Activated CD8-positive, alpha-beta memory T cell treated with anti-CD3 and anti-CD28 coated beads for 24 hours (primary cell): ENCODE measurements around the gene ADGRL4.
"Not testable (repeated sequence)": the region's sequence is repeated elsewhere in the genome, so short reads cannot be mapped to it uniquely, and the experiment has no call there.

Experiments
- DNase-seq: peaks from one replicate; pipeline ENCODE4 v3.0.0-alpha.2; 2020

The ADGRL4 gene

DNA sequence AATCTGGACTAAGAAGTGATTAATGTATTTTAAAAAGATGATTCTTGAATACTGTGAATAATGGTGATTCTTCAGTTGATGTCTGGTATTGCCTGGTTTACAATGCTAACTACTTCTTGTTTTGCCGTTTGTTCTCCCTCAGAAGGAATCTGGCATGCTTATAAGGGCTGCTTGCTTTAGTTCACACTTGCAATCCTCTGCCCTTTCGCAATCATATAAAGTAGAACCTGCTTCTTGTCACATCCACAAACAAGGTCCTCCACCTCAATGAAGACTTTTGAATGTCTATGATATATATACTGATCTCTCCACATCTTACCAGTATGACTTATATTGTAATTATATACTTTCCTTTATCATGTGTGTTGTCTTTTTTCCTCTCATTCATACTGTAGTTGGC, 92.6 kb downstream of the ADGRL4 start:
- DNase-seq = no peak

DNA sequence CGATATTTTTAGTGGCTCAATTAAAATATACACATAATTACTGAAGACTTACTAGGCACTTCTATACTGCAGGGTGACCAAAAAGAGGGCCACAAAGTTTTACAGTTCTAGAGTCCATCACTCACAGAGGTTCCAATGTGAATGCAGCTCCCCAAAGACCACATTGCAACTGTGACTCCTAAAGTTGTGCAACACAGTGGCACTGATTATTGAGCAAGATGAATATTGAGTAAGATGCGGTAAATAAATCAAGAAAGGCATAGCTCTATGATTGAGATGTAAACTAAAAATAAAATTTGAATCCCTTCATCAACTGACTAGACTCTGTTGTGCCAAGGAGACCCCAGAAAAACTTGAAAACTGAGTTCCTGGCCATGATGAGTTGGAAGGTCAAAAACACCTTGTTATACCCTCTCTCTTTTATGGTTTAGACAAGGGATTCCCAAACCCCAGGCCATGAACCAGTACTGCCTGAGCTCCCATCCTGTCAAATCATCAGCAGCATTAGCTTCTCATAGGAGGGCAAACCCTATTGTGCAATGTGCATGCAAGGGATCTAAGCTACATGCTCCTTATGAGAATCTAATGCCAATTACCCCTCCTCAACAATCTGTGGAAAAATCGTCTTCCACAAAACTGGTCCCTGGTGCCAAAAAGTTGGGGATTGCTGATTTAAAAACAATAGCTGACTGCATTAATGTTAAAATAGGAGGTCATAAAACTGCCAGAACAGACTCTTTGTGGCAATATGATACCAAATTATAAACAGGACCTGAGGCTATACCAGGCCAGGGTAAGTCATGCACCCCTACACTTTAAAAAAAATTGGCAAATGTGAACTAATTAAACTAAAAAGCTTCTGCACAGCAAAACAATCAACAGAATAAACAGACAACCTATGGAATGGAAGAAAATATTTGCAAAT, 94.3 kb downstream of the ADGRL4 start:
- DNase-seq = no peak

DNA sequence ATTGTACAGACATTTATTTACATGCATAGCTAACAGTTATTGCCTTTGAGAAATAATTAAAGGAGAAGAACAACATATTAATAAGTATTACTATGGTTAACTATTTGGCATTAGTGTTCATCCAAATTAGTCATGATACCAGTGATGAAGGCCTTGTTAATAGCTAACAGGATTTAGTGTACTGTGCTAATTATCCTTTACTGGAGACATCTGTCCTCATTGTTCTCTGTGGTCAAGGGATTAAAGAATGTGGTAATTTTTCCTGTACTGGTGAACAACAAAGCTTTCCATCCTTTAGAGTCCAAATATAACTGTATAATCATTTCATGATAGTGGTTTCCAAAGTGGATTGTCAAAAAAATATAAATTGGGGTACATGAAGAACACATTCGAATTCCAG, 103.9 kb downstream of the ADGRL4 start:
- DNase-seq = no peak

DNA sequence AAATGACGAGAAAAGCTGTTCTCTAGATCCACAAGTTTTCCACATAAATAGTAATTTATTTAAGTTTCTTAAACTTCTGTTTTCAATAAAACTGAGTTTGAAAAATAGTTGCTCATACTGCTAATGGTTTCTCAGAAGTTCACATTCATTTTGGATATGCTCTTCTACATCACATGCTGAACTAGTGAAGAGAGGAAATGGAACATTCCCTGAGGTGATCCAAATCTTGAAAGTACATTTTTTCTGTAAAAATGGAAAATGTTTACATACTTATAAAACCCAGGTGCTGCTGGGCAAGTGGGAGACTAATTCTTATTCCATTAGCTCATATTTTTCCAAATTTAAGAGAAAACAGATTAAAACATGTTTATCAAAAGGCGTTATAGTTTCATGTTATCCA, 111.7 kb downstream of the ADGRL4 start:
- DNase-seq = no peak

DNA sequence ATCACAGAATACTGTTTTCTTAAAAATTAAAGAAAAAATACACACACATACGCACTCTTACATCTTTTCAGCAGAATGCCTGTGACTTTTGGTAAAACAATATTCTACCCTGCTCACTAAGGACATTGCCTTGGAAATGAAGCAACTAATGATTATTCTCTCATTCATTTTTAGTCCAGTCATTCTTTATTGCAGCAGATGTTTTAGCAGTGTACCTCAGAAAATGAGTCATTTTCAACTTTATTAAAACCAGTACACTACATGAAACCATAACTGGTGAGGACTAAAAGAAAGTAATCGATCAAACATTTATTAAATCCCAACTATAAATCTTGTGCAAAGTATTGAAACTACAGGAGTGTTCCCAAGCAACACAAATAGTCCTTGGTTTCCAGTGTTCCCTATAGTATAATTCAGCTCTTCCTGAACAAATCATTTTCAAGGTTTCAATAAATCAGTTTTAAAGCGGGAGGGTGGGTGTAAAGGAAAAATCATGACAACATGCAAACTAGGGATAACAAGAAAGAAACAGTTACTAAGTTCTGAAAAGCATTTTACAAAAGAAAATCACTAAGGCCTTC, 114.2 kb downstream of the ADGRL4 start:
- DNase-seq = no peak

DNA sequence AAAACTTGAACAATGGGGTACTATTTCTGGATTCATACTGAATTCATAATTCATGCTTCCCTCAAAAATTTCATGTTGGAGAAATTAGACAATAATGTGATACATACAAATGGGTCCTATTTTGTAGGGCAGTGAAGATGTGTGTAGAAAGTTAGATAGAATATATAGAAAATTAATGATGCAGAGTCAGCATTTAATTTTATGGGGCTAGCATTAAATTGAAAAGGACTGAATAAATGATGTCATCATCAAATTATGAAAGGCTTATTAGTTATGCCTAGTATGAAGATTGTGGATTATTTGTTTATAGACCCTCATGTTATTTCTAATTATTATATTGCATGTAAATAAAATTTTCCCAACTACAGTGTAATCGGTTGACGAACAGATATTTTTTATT, 119.1 kb downstream of the ADGRL4 start:
- no peak for DNase-seq

DNA sequence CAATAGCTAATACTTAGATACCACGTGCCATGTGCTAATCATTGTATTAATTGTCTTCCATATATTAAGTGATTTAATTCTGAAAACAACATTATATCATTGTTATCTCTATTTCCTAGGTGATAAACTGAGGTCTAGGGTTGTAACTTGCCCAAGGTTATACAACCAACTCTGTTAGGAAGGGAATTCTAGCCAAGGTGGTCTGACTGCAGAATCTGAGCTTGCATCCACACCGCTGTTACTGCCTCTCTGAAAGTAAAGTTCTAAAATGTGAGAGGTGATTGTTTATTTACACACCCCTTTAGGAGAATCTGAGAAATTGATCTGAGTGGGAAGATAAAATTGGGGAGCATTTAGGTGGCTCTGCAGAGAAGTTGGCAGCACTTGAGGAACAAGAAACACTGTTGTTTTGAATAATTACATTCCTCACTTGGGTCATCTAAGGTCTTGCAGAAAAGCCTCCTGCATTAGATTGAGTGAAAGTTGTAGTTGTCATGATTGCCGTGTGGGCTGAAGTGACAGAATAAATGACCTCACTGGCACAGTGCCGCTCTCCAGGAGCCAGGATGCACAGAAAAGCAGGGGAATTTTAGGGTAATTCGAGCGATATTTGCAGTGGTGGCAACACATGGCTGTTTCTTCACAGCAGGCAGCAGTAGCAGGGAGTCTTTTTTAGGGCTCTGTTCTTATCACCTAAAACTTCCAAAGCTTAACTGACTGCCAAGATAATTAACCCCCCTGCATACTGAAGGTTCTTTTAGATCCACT, 121.7 kb downstream of the ADGRL4 start:
- no peak for DNase-seq

DNA sequence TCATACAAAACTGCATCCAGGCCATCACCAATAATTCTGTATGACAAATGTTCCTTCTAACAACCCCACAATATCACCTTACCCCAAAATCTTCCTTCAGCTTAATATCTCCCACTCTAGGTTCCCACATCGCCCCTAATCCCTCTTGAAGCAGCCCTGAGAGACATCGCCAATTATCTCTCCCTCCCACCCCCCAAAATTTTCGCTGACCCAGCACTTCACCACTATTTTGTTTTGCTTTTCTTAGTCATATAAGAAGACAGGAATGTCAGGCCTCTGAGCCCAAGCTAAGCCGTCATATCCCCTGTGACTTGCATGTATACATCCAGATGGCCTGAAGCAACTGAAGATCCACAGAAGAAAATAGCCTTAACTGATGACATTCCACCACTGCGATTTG, 126.3 kb downstream of the ADGRL4 start:
- no peak for DNase-seq

DNA sequence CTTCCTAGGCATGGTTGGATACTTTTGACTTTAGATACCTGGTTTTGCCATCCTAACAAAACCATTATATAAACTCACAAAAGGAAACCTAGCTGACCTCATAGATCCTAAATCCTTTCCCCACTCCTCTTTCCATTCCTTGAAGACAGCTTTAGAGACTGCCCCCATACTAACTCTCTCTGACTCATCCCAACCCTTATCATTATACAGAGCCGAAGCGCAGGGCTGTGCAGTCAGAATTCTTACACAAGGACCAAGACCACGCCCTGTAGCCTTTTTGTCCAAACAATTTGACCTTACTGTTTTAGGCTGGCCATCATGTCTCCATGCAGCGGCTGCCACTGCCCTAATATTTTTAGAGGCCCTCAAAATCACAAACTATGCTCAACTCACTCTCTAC, 130.5 kb downstream of the ADGRL4 start:
- DNase-seq = not testable (repeated sequence)

DNA sequence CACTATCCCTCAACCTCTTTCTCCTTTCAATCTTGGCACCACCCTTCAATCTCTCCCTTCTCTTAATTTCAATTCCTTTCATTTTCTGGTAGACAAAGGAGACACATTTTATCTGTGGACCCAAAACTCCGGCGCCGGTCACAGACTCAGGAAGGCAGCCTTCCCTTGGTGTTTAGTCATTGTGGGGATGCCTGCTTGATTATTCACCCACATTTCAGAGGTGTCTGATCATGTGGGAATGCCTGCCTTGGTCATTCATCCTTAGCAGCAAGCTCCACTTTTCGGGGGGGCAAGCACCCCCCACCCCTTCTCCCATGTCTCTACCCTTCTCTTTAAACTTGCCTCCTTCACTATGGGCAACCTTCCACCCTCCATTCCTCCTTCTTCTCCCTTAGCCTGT, 133.7 kb downstream of the ADGRL4 start:
- DNase-seq = not testable (repeated sequence)

DNA sequence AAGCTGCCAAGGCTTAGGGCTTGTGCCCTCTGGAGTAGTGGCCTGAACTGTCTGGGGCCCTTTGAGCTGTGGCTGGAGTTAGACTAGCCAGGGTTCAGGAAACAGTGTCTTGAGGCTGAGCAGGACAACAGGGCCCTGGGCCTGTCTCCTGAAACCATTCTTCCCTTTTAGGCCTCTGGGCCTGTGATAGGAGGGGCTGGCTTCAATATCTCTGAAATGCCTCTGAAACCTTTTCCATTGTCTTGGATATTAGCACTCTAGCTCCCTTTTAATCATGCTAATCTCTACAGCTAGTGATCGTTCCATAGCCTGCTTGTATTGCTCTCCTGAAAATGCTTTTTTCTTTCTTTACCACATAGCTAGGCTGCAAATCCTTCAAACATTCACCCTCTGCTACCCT, 135.3 kb downstream of the ADGRL4 start:
- DNase-seq = no peak

DNA sequence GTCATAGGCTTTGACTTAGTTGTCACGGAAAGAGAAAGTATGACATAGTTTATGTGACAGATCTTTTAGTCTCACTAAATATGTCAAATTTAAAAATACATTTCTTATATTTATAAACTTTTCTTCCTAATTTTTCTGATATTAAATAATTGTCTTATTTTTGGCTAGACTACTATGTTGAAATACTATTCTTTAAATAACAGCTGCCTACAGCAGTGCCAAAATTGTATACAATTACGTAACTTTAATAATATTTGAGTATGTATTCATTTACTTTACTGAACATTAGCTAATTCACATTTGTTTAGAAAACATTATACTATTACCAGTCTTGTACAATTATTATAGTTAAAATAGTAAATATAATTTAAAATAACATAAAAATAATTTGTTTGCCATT, 137.4 kb downstream of the ADGRL4 start:
- no peak for DNase-seq

DNA sequence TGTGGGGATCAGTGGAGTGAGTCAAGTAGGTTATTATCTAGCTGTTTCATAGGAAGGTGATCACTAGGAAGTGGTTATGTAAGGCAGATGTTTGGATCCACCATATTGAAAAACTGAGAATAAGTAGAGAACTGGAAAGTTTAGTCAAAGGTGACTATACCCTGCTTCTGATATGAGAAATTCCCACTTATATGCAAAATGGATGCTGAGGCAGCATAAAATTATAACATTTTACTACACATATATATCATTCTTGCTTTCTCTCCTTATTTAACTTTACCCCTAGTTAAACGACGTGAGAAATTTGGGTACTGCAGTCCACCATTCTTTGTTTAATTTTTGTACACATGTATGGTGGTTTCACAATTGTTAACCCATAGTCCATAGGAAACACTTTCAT, 142.4 kb downstream of the ADGRL4 start:
- no peak for DNase-seq

DNA sequence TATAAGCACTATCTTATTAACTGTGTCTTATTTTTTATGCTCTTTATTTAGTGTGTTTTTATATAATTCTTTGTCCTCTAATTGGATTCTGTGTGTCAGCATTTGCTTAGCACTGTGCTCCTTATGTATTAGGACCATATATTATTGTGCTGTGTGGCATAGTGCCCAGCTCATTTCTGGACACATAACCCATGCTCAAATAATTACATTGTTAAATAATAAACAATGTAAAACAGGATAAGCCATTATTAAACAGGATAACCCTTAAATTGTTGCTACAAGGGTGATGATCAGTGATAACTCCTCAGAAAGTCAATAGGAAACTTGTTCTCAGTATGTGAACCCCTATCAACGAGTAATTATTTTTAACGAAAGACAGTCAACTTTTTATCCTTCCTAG, 150.4 kb downstream of the ADGRL4 start:
- no peak for DNase-seq

DNA sequence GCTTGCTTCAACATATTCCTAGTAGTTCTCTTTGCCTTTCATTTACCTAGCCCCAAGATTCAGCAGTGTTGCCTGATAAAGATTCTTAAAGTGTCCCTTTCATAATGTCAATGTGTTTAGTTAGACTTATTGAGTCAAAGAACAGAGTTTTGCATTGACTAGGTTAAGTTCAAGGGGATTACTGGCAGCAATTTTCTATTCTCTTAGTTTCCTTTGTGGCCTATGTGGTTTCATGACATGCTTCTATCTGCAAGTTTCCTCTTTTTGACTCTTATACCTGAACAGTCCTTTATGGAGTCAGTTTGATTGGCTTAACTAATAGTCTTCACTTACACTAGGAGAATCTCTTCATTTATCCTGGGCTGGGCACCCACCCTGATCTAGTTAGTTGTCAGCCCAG, 151.3 kb downstream of the ADGRL4 start:
- DNase-seq = no peak

DNA sequence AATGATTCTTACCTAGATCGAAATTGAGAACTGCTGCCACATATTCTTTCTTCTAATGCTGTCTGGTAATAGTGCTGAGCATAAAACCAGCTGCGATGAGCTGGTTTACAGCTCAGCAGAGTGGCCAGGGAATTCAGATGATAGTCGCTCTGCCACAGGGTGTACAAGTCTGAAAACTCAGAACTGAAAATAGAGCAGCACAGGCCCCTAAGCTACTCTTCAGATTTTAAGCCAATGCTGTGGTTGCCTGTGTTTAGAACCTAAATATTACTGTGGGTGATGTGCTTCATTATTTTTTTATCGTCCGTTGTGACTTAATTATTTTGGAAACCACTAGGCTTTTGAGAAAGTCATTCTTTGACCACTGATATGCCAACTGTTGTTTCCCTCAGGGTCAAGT, 152.0 kb downstream of the ADGRL4 start:
- DNase-seq = no peak

DNA sequence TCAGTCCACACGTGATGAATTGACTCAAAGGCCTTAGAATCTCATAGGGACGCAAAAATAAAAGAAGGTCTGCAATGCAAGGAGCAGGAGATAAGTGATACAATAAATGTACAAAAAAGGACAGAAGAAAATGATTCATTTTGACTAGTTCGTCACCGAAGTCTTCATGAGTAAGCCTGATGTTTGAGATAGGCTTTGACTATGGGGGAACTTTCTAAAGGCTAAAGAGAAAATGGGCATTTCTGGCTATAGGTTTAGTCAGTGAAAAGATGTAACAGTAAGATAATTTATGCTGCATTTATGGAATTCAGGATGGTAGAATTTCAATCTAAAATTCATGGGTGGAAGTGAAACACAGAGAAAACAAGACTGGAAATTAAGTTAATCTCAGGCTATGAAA, 163.0 kb downstream of the ADGRL4 start:
- DNase-seq = no peak

DNA sequence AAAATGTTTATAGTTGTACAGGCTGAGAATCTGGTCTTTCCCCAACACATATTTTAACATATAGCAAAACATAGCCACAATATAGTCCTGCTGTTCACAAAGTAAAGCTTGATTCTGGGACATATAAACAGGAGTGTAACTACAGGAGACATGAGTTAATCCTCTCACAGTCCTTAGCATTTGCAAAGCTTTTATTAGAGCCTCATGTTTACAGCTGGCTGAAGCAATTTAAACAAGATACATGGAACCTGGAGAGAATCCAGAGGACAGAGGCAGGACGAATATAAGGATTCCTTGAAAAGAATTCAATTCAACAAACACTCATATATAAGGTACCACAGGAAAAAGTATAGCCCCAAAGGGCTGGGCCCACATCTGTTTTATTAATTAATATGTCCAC, 163.4 kb downstream of the ADGRL4 start:
- no peak for DNase-seq

DNA sequence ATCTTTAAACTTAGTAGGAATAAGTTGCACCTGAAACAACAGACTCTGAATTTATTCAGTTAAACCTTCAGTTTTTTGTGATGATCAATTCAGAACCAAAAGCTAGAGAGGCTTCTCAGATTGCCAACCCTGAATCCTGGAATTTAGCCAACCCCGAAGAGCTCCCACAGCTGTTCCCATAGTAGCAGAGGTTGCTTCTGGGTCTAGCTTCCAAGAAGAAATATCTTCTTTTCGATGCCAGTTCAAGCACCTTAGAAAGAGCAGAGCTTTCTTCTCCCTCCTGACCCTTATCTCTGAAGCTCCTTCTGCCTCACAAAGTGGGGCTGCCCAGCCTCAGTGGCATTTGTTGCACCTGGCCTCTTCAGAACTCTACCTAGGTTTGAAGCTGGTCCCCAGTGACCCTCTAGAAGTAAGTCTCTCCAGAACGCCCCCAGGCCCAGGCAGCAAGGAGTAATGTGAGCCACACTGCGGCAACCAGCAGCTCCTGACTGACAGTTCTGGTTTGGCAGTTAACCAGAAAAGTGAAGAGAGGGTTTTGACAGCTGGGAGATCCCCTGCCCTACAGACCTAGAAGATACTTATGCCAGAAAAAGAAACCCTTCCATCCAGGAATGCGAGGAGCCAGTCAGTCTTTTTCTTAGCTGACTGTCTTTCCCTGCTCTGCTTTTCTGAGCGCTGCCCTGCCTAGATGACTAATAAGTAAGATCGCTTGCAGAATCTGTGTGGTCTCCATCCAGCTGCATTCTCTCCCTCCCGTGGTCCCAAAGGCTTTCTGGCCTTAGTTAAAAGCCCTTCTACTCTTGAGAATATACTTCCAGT, 165.9 kb downstream of the ADGRL4 start:
- no peak for DNase-seq
